Measurements from ENCODE around the gene AFP. TPM values are rescaled to one million over a fixed set of nuclear protein-coding genes. Genes with fewer than 3 reads are reported as not detected.

AFP gene
- polyA plus RNA-seq, 1 donor (not counting 4 experiments of a cell fraction or from before 2014, with no cell fraction given) = 1.8 TPM

GRCh38 chr4:73481358-73481757, 45.3 kb downstream of the AFP start, which contains the start of gene AFM:
Gene AFM (plus strand): TSS chr4:73481745. CDS start chr4:73481776, 31 bp downstream.
- Histone ChIP-seq H3K9me1 (ENCODE audit: control insufficient read depth, extremely low read depth, insufficient read depth, low read length) (no peaks in the 10 kb centered on the region), H3K4me3 (ENCODE audit: control insufficient read depth in 2 of 3, extremely low read depth in 1 of 3, insufficient read depth in 2 of 3, low read depth in 1 of 3, low read length in 3 of 3) (no peak within 1 kb of the TSS), H3K27me3 (ENCODE audit: control insufficient read depth, extremely low read depth, insufficient read depth, low read length) (peaks cover 3% of the 10 kb centered on the region), H3K79me2 (ENCODE audit: control insufficient read depth, insufficient read depth, low read length) (no peaks in the 10 kb centered on the region), H3K9me3 (ENCODE audit: control insufficient read depth, low read depth, low read length) (no peaks in the 10 kb centered on the region), H3K27ac (ENCODE audit: control insufficient read depth, insufficient read depth, low read length) (no peak within 1 kb of the TSS), H2AFZ (ENCODE audit: control insufficient read depth, low read length) (no peak within 1 kb of the TSS), H4K20me1 (ENCODE audit: control insufficient read depth, extremely low read depth, insufficient read depth, low read length) (no peaks in the 10 kb centered on the region), H3K9ac (ENCODE audit: control insufficient read depth, extremely low read depth, insufficient read depth, low read length) (no peak within 1 kb of the TSS), H3K36me3 (ENCODE audit: control insufficient read depth in 2 of 2, extremely low read depth in 1 of 2, insufficient read depth in 2 of 2, low read length in 2 of 2) (no peaks in the 10 kb centered on the region), H3K4me2 (ENCODE audit: control insufficient read depth, extremely low read depth, insufficient read depth, low read depth, low read length) (no peak within 1 kb of the TSS), H3K4me1 (ENCODE audit: control insufficient read depth, extremely low read depth, insufficient read depth, low read length) (no peaks in the 10 kb centered on the region)
- DNase-seq (ENCODE audit: low read depth, low spot score) = no peak
- dilution Hi-C loops (cut with MboI; ENCODE audit: extremely low pct_ligation_motif_present, low sequenced_read_pairs) = no loop called here
- no peak for FAIRE-seq
- TF ChIP-seq EZH2 (IDR thresholded peaks at IDR 0.05; ENCODE audit: low read length) = no peak
- TF ChIP-seq CTCF (optimal IDR thresholded peaks at IDR 0.05 in 1 of 3, IDR thresholded peaks at IDR 0.05 in 1 of 3, conservative IDR thresholded peaks at IDR 0.05 in 1 of 3; ENCODE audit: extremely low read depth in 1 of 3, insufficient read depth in 2 of 3, low read length in 3 of 3) = no peak

GRCh38 chr4:73485085-73485484, 49.1 kb downstream of the AFP start:
- DNase-seq (ENCODE audit: low read depth, low spot score) (no peak), FAIRE-seq (no peak)
- dilution Hi-C loops (cut with MboI; ENCODE audit: extremely low pct_ligation_motif_present, low sequenced_read_pairs) = no loop called here
- Histone ChIP-seq H3K4me2 (ENCODE audit: control insufficient read depth, extremely low read depth, insufficient read depth, low read depth, low read length) (no peak overlapping the region), H3K9ac (ENCODE audit: control insufficient read depth, extremely low read depth, insufficient read depth, low read length) (no peak overlapping the region), H3K27me3 (ENCODE audit: control insufficient read depth, extremely low read depth, insufficient read depth, low read length) (peaks cover 3% of the 10 kb centered on the region), H4K20me1 (ENCODE audit: control insufficient read depth, extremely low read depth, insufficient read depth, low read length) (no peaks in the 10 kb centered on the region), H3K27ac (ENCODE audit: control insufficient read depth, insufficient read depth, low read length) (no peak overlapping the region), H2AFZ (ENCODE audit: control insufficient read depth, low read length) (no peak overlapping the region), H3K9me1 (ENCODE audit: control insufficient read depth, extremely low read depth, insufficient read depth, low read length) (no peaks in the 10 kb centered on the region), H3K9me3 (ENCODE audit: control insufficient read depth, low read depth, low read length) (no peaks in the 10 kb centered on the region), H3K79me2 (ENCODE audit: control insufficient read depth, insufficient read depth, low read length) (no peaks in the 10 kb centered on the region), H3K4me3 (ENCODE audit: control insufficient read depth in 2 of 3, extremely low read depth in 1 of 3, insufficient read depth in 2 of 3, low read depth in 1 of 3, low read length in 3 of 3) (no peak overlapping the region), H3K36me3 (ENCODE audit: control insufficient read depth in 2 of 2, extremely low read depth in 1 of 2, insufficient read depth in 2 of 2, low read length in 2 of 2) (no peaks in the 10 kb centered on the region), H3K4me1 (ENCODE audit: control insufficient read depth, extremely low read depth, insufficient read depth, low read length) (no peaks in the 10 kb centered on the region)
- TF ChIP-seq EZH2 (IDR thresholded peaks at IDR 0.05; ENCODE audit: low read length) (no peak), CTCF (optimal IDR thresholded peaks at IDR 0.05 in 1 of 3, IDR thresholded peaks at IDR 0.05 in 1 of 3, conservative IDR thresholded peaks at IDR 0.05 in 1 of 3; ENCODE audit: extremely low read depth in 1 of 3, insufficient read depth in 2 of 3, low read length in 3 of 3) (no peak)

Measured in keratinocyte (primary cell).